ENCODE data around the gene HINFP.

The HINFP gene

DNA sequence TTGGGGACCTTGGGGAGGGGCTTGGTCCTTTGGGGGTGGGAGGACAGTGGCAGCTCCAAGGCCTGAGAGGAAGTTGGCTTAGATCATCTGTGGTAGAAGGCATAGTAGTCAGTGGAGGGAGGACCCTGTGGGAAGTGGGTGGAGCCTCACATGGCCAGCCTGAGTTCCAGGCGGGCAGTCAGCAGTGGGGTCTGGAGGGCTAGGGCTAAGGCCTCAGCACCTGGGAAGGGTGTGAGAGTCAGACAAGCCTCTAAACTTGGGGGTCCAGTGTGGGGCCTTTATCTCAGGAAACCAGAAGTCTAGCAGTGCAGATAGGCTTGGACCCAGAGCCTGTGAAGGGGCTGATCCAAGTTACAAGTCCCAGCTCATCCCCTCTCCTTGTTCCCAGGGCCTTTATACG, 51.1 kb downstream of the HINFP start:
- TF ChIP-seq, protein P1, sequence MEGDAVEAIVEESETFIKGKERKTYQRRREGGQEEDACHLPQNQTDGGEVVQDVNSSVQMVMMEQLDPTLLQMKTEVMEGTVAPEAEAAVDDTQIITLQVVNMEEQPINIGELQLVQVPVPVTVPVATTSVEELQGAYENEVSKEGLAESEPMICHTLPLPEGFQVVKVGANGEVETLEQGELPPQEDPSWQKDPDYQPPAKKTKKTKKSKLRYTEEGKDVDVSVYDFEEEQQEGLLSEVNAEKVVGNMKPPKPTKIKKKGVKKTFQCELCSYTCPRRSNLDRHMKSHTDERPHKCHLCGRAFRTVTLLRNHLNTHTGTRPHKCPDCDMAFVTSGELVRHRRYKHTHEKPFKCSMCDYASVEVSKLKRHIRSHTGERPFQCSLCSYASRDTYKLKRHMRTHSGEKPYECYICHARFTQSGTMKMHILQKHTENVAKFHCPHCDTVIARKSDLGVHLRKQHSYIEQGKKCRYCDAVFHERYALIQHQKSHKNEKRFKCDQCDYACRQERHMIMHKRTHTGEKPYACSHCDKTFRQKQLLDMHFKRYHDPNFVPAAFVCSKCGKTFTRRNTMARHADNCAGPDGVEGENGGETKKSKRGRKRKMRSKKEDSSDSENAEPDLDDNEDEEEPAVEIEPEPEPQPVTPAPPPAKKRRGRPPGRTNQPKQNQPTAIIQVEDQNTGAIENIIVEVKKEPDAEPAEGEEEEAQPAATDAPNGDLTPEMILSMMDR (IDR thresholded peaks at IDR 0.05; ENCODE audit: low read depth, low read length) = no peak
- DNase-seq (ENCODE audit: extremely low read depth, low read depth) = no peak

DNA sequence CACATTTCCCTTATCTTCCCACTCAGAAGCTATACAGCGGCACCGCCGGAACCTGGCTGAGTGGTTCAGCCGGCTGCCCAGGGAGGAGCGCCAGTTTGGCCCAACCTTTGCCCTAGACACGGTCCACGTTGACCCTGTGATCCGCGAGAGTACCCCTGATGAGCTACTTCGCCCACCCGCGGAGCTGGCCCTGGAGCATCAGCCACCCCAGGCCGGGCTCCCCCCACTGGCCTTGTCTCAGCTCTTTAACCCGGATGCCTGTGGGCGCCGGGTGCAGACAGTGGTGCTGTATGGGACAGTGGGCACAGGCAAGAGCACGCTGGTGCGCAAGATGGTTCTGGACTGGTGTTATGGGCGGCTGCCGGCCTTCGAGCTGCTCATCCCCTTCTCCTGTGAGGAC, 52.1 kb downstream of the HINFP start:
- DNase-seq (ENCODE audit: extremely low read depth, low read depth) = no peak
- TF ChIP-seq, protein P1 (IDR thresholded peaks at IDR 0.05; ENCODE audit: low read depth, low read length) = no peak

DNA sequence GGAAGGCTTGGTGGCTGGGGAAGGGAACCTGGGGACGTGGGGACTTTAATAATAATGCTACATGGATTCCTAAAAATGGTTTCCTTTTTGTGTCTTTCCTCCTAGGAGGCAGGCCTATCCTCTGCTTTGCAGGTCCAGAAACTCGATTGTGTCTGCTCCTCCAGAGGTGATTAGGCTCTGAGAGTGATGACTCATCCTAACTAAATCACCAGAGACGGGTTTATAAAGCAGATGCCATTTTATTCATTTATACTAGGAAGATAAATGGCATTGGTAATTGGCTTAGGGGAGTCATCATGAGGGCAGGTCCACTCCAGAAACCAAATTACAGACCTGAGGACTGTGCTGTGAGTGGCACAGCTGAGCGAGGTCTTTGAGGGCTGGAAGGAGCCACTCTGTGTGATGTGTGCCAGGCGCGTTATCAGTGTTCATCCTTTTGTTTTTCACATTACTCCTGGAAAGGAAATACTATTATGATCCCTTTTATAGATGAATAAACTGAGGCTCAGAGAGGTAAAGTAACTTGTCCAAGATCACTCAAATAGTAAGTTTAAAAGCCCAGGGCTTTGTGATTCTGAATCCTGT, 54.2 kb downstream of the HINFP start:
- TF ChIP-seq, protein P1 (IDR thresholded peaks at IDR 0.05; ENCODE audit: low read depth, low read length) = no peak
- no peak for DNase-seq (ENCODE audit: extremely low read depth, low read depth)

DNA sequence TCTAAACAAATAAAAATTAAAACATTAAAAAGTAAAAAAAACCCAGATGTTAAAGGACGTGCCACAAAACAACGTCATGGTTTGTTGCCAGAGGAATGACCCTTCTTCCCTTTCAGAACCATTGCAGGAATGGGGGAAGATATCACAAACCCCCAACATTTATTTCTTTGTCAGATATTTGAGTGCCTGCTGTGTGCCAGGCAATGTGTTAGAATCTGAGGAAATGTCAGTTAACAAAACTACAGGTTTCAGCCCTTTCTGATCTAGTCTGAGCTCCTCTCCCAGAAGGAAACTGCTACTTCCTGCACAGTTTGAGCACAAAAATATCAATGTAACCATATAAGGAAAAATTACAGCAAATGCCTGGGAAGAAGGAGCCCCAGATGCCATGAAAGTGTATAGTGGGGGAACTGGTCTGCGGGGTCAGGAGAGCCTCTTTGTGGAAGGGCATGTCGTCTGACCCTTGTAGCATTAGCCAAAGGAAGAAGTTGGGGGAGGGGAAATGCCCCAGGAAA, 56.8 kb downstream of the HINFP start:
- DNase-seq (ENCODE audit: extremely low read depth, low read depth) = no peak
- TF ChIP-seq, protein P1 (IDR thresholded peaks at IDR 0.05; ENCODE audit: low read depth, low read length) = no peak

DNA sequence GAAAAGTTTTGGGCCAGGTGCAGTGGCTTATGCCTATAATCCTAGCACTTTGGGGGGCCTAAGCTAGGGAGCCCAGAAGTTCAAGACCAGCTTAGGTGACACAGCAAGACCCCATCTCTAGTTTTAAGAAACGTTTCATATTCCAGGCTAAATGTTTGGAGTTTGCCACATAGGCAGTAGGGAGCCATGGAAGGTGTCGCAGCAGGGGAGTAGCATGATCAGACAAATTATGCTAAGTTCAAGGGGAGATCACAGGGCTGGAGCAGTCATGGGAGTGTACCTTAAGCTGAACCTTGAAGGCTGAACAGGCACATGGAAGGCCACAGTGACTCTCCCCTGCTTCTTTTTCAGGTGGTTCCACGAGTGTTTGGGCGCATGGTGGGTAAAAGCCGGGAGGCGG, 58.0 kb downstream of the HINFP start:
- no peak for DNase-seq (ENCODE audit: extremely low read depth, low read depth)
- TF ChIP-seq, protein P1 (IDR thresholded peaks at IDR 0.05; ENCODE audit: low read depth, low read length) = no peak

DNA sequence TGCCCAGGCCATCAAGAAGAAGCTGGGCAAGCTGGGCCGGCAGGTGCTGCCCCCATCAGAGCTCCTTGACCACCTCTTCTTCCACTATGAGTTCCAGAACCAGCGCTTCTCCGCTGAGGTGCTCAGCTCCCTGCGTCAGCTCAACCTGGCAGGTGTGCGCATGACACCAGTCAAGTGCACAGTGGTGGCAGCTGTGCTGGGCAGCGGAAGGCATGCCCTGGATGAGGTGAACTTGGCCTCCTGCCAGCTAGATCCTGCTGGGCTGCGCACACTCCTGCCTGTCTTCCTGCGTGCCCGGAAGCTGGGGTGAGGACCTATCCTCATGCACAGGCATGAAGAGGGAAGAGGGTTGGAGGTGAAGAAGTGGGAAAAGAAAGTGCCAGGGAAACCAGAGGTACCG, 58.6 kb downstream of the HINFP start:
- DNase-seq (ENCODE audit: extremely low read depth, low read depth) = no peak
- TF ChIP-seq, protein P1 (IDR thresholded peaks at IDR 0.05; ENCODE audit: low read depth, low read length) = no peak

DNA sequence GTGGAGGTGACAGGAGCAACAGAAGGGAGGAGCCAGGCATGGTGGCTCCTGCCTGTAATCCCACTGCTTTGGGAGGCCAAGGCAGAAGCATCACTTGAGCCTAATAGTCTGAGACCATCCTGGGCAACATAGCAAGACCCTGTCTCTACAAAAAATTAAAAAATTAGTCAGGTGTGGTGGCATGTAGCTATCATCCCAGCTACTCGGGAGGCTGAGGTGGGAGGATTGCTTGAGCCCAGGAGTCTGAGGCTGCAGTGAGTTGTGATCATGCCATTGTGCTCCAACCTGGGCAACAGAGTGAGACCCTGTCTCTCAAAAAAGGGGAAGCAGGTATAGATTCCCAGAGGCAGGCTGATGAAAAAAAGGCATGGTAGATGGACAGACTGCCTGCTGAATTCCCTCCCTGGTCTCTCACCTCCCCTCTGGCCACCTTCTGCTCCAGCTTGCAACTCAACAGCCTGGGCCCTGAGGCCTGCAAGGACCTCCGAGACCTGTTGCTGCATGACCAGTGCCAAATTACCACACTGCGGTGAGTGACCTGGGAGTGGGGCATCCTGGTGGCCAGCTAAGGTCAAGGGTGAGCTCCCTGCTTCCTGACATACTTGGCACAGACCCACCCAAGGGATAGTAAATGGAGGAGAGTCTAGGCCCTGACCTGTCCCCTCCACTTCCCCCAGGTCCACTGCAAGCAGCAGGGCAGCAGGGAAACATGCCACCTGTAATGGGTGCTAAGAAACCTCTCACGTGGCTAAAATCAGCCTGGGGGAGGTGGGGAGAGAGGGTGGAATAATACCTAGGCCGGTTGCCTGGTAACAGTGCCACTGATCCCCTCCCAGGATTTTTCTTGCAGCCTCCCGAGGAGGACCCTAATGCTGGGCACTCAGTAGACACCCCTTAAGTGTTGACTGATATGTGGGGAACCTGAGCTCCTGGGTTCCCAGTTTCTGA, 59.6 kb downstream of the HINFP start:
- no peak for DNase-seq (ENCODE audit: extremely low read depth, low read depth)
- TF ChIP-seq, protein P1 (IDR thresholded peaks at IDR 0.05; ENCODE audit: low read depth, low read length) = no peak
